ENCODE data around the gene D2HGDH.

GRCh38 chr2:241810307-241811200 lies 76.1 kb downstream of the D2HGDH start:
- TF ChIP-seq GATA2 (IDR thresholded peaks at IDR 0.05; ENCODE audit: low read depth, low read length) = no peak
- no peak for TF ChIP-seq GATA3 (IDR thresholded peaks at IDR 0.05; ENCODE audit: low read depth, low read length)
